ENCODE data around the gene MTPN. TPM values are rescaled to one million over a fixed set of nuclear protein-coding genes. Genes with fewer than 3 reads are reported as not detected.
A peak's percentile ranks its signal among the peaks of the same experiment; 100 is the strongest.

Gene MTPN
- total RNA-seq, 1 experiment from 2014 or later = 98.2 TPM

- no peak overlapping the region for H3K4me3 Mint-ChIP-seq
- no peaks in the 10 kb centered on the region for H3K27me3 Mint-ChIP-seq (ENCODE audit: low read depth)
These were observed 75.3 kb downstream of the MTPN start for GRCh38 chr7:135901585-135902540.

More at GRCh38 chr7:135901585-135902540, 75.3 kb downstream of the MTPN start:
- Histone ChIP-seq H2AFZ (ENCODE audit: low read length) (no peak overlapping the region), H3K4ac (ENCODE audit: low read depth, low read length) (no peak overlapping the region), H3K4me1 (ENCODE audit: insufficient read depth, low read length) (0 out of 2 replicates have a peak, but pooled peaks cover 3% of the 10 kb centered on the region), H3K18ac (ENCODE audit: insufficient read length, low read depth, low read length) (no peak overlapping the region), H2BK5ac (ENCODE audit: insufficient read length, low read length) (no peak overlapping the region), H3K56ac (ENCODE audit: insufficient read length, low read depth, low read length) (no peak overlapping the region), H2BK15ac (ENCODE audit: low read depth, low read length) (no peak overlapping the region), H4K5ac (ENCODE audit: insufficient read length, low read depth, low read length) (no peak overlapping the region), H3K23ac (ENCODE audit: insufficient read length, low read depth, low read length) (no peak overlapping the region), H3K14ac (ENCODE audit: insufficient read depth, low read length) (no peak overlapping the region), H3K27me3 (ENCODE audit: insufficient read depth, low read length) (no peaks in the 10 kb centered on the region), H3K4me2 (ENCODE audit: insufficient read depth, insufficient read length, low read length) (no peak overlapping the region), H2BK120ac (ENCODE audit: low read depth, low read length, poor library complexity, severe bottlenecking) (no peak overlapping the region), H3T11ph (ENCODE audit: low read length) (no peak overlapping the region), H4K20me1 (ENCODE audit: control insufficient read depth, insufficient read depth, insufficient read length) (no peaks in the 10 kb centered on the region), H3K9me3 (ENCODE audit: control insufficient read depth, low read depth, low read length) (no peaks in the 10 kb centered on the region), H3K23me2 (ENCODE audit: insufficient read length, low read depth, low read length, poor library complexity, severe bottlenecking) (no peaks in the 10 kb centered on the region), H2AK5ac (ENCODE audit: insufficient read length, low read length) (no peak overlapping the region), H4K91ac (ENCODE audit: insufficient read length, low read depth, low read length) (no peak overlapping the region), H4K8ac (replicated peaks; ENCODE audit: insufficient read length, low read depth, low read length) (no peak overlapping the region), H3K27ac (ENCODE audit: insufficient read length, low read depth, low read length) (no peak overlapping the region), H2BK12ac (ENCODE audit: insufficient read length, low read depth, low read length) (no peak overlapping the region), H3K9ac (ENCODE audit: extremely low read depth, insufficient read length, low read length) (no peak overlapping the region), H3K79me1 (ENCODE audit: insufficient read depth, low read depth, low read length, poor library complexity, severe bottlenecking) (no peaks in the 10 kb centered on the region), H2BK20ac (ENCODE audit: low read depth, low read length, poor library complexity, severe bottlenecking) (no peak overlapping the region), H3K79me2 (ENCODE audit: insufficient read depth, low read length) (no peaks in the 10 kb centered on the region)
- H3K4me1 Mint-ChIP-seq = peaks cover 10% of the 10 kb centered on the region in 2 experiments; a peak in 3 of 4 replicates
- TF ChIP-seq CTCF (conservative IDR thresholded peaks at IDR 0.05) = no peak
- DNase-seq = no peak
- WGBS (ENCODE audit: extremely low coverage, insufficient read length, low lambda C conversion rate) = no CpG with 5 or more reads among the region's 6 CpGs
- H3K36me3 Mint-ChIP-seq (ENCODE audit: insufficient read depth in 1 of 3, low read depth in 3 of 3) = no peaks in the 10 kb centered on the region
- no peaks in the 10 kb centered on the region for H3K9me3 Mint-ChIP-seq
- peak overlapping the region in 1 of 3 experiments; percentile 92; a peak in 1 of 7 replicates for H3K27ac Mint-ChIP-seq

All from H9 (cell line).